Activated naive CD4-positive, alpha-beta T cell treated with anti-CD3 and anti-CD28 coated beads, Interleukin-2, amount 10 ng/mL, durations not matched to agents 7 days and 5 days (primary cell): Measurements from ENCODE around the gene IPO11.
"Not testable (repeated sequence)": the region's sequence is repeated elsewhere in the genome, so short reads cannot be mapped to it uniquely, and the experiment has no call there.

Experiments used
- CTCF ChIA-PET: fragments of 350-600 bp; sonication (Branson Sonifier 250); formaldehyde crosslinking; loops from one replicate; lab custom pipeline; 2021; ENCODE audit warnings: antibody characterized with exemption; lab: Charles Lee
- DNase-seq: peaks from one replicate; pipeline ENCODE4 v3.0.0-alpha.2; 2020
- H3K27ac Mint-ChIP-seq: one replicate; pipeline ENCODE4 v1.8.0; 2021; ENCODE audit warnings: mild to moderate bottlenecking, moderate library complexity, mixed read lengths
- H3K27me3 Mint-ChIP-seq: one replicate; pipeline ENCODE4 v1.8.0; 2021; ENCODE audit warnings: mild to moderate bottlenecking, mixed read lengths
- H3K36me3 Mint-ChIP-seq: one replicate; pipeline ENCODE4 v1.8.0; 2021; ENCODE audit warnings: mixed read lengths
- H3K4me1 Mint-ChIP-seq: one replicate; pipeline ENCODE4 v1.8.0; 2021; ENCODE audit warnings: mixed read lengths
- H3K4me3 Mint-ChIP-seq: one replicate; pipeline ENCODE4 v1.8.0; 2021; ENCODE audit warnings: mild to moderate bottlenecking, moderate library complexity, mixed read lengths
- H3K9me3 Mint-ChIP-seq: one replicate; pipeline ENCODE4 v1.8.0; 2021; ENCODE audit warnings: mixed read lengths

IPO11 gene

DNA sequence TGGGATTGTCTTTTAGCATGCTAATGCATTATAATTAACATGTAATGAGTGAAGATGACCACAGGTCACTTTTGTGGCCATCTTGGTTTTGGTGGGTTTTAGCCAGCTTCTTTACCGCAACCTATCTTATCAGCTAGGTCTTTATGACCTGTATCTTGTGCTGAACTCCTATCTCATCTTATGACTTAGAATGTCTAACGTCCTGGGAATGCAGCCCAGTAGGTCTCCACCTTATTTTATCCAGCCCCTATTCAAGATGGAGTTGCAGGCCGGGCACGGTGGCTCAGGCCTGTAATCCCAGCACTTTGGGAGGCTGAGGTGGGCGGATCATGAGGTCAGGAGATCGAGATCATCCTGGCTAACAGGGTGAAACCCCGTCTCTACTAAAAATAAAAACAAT lies 211.9 kb downstream of the IPO11 start:
- H3K4me3 Mint-ChIP-seq, H3K27me3 Mint-ChIP-seq, H3K4me1 Mint-ChIP-seq, H3K36me3 Mint-ChIP-seq, CTCF ChIA-PET, H3K9me3 Mint-ChIP-seq, DNase-seq, H3K27ac Mint-ChIP-seq: not testable (repeated sequence)

DNA sequence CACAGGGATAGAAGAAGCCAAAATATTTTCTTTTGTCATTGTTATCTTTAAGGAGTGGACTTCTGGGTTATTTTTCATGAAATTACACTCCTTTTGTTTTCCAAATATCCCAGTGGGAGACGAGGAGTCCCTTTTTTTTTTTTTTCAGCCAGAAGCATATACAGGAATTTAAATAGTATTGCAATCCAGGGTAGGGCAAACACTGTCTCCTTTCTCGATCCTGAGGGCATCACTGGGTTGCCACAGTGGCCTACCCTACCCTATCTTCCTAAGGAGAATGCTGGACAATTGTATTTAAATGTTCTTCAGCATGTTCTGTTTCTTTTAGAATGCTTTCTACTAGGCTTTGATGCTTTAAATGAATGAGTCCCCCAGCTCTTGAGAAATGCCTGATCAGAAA lies 214.0 kb downstream of the IPO11 start:
- no peak for DNase-seq
- Mint-ChIP-seq H3K9me3 (no peaks in the 10 kb centered on the region), H3K27me3 (no peaks in the 10 kb centered on the region), H3K4me3 (no peak overlapping the region), H3K36me3 (peaks cover 2% of the 10 kb centered on the region), H3K27ac (no peak overlapping the region), H3K4me1 (no peaks in the 10 kb centered on the region)
- CTCF ChIA-PET: no interaction called here

DNA sequence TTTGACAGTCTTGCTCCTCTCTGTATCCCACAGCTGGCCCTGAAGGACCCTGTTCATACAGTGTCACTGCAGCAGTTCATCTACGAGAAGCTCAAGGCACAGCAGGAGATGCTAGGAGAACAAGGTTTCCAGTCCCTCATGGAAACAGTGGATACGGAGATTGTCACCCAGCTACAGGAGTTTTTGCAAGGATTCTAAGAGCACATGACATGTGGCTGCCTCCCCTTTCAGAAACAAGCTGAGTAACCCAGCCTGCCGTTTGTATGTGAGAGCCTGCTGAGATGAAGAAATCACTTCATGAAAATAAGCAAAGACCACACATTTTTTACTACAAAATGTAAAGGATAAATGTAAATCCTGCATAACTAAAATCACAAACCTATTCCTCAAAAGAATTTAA lies 214.6 kb downstream of the IPO11 start:
- CTCF ChIA-PET: no interaction called here
- no peak overlapping the region for H3K27ac Mint-ChIP-seq
- H3K36me3 Mint-ChIP-seq: peaks cover 2% of the 10 kb centered on the region
- no peaks in the 10 kb centered on the region for H3K4me1 Mint-ChIP-seq
- no peak overlapping the region for H3K4me3 Mint-ChIP-seq
- no peak for DNase-seq
- no peaks in the 10 kb centered on the region for H3K27me3 Mint-ChIP-seq
- H3K9me3 Mint-ChIP-seq: no peaks in the 10 kb centered on the region

DNA sequence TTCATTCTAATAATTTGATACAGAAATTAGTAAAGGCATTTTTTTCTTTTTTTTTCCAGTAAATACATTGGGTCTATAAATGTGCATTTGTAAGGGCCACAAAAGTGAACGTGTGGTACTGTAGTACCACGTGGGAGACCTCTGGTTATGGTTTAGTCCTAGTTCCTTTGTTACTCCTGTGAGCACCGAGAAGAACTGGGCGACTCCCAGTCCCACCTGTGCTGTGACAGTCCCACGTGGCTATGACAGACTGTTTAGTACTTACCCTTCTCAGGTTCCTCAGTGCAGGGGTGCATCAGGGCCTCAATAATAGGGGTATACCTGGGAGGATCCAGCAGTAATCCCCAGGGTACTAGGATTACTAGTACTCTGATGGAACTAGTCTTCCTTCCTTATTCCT lies 215.3 kb downstream of the IPO11 start:
- Mint-ChIP-seq H3K27ac (no peak overlapping the region), H3K4me1 (no peaks in the 10 kb centered on the region), H3K36me3 (peaks cover 2% of the 10 kb centered on the region), H3K9me3 (no peaks in the 10 kb centered on the region), H3K4me3 (no peak overlapping the region), H3K27me3 (no peaks in the 10 kb centered on the region)
- CTCF ChIA-PET: interaction anchor here (1.1 kb wide), 1 partner anchor 404 kb away, joined by 4 read pairs; no protein-coding TSS in a partner anchor
- DNase-seq: no peak

DNA sequence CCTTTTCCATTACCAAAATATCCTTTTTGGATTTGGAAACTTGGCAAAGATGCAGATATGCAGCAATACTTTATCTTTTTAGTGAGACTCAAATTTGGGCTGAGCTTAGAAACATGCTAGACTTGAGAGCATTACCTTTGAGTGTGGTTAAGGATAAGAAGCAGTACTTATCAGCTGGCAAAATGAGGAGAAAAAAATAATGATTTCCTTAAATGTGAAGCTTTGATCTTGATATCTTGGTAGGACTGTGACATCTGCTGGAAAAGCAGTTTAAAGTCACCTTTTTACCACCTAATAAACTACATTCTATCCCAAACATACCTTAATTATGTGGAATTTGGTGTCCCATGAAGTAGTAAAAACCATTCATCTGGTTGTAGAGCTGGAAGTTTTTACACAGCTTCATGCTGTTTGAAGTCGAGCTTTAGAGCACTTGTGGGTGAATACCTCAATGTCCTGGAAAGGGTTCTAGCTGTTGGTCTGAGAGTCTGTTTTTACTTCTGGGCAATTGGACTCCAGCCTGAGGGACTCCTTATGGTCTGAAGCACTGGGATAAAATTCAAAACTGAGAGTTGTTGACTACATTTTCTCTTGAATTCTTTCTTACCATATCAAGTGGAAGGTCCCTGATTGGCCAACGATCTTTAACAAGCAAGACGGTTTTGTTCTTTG lies 219.5 kb downstream of the IPO11 start:
- H3K36me3 Mint-ChIP-seq: no peaks in the 10 kb centered on the region
- no peak overlapping the region for H3K4me3 Mint-ChIP-seq
- H3K4me1 Mint-ChIP-seq: no peaks in the 10 kb centered on the region
- CTCF ChIA-PET: interaction anchor here (0.9 kb wide), 1 partner anchor 26 kb away, joined by 3 read pairs; no protein-coding TSS in a partner anchor
- H3K27ac Mint-ChIP-seq: no peak overlapping the region
- DNase-seq: no peak
- H3K9me3 Mint-ChIP-seq: no peaks in the 10 kb centered on the region
- no peaks in the 10 kb centered on the region for H3K27me3 Mint-ChIP-seq

DNA sequence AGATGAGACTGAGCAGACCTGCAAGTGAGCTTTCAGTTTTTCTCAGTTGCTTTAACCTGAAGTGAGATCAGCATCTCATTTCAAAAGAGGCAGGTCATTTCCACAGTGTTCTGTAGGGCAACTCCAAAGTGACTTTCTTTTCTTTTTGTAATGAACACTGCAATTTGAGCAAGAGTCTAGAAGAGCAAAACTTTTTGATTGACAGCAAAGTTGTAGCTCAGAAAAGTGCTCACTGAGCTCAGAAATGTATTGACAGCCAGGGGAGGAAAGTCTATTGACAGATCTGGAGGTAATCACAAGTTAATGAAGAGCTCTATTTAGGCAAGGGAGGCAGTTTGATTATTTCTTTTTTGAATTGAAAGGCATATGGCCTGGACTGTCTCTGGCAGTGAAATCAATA lies 220.7 kb downstream of the IPO11 start:
- CTCF ChIA-PET: interaction anchor here (0.9 kb wide), 1 partner anchor 172 kb away, joined by 3 read pairs; no protein-coding TSS in a partner anchor
- H3K4me3 Mint-ChIP-seq: no peak overlapping the region
- H3K36me3 Mint-ChIP-seq: no peaks in the 10 kb centered on the region
- DNase-seq: no peak
- H3K4me1 Mint-ChIP-seq: no peaks in the 10 kb centered on the region
- H3K27me3 Mint-ChIP-seq: no peaks in the 10 kb centered on the region
- no peaks in the 10 kb centered on the region for H3K9me3 Mint-ChIP-seq
- H3K27ac Mint-ChIP-seq: no peak overlapping the region

DNA sequence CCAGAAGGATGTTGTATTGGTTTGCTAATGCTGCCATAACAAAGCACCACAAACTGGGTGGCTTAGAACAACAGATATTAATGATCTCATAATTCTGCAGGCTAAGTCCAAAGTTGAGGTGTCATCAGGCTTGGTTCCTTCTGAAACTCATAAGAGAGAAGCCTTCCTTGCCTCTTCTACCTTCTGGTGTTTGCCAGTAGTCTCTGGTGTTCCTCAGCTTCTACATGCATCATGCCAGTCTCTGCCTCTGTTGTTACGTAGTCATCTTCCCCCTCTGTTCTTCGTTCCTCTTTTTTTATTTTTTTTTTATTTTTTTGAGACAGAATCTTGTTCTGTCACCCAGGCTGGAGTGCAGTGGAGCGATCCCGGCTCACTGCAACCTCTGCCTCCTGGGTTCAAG lies 227.9 kb downstream of the IPO11 start:
- Mint-ChIP-seq H3K27ac (no peak overlapping the region), H3K9me3 (no peaks in the 10 kb centered on the region), H3K27me3 (no peaks in the 10 kb centered on the region), H3K36me3 (no peaks in the 10 kb centered on the region), H3K4me1 (no peaks in the 10 kb centered on the region), H3K4me3 (no peak overlapping the region)
- CTCF ChIA-PET: no interaction called here
- no peak for DNase-seq

DNA sequence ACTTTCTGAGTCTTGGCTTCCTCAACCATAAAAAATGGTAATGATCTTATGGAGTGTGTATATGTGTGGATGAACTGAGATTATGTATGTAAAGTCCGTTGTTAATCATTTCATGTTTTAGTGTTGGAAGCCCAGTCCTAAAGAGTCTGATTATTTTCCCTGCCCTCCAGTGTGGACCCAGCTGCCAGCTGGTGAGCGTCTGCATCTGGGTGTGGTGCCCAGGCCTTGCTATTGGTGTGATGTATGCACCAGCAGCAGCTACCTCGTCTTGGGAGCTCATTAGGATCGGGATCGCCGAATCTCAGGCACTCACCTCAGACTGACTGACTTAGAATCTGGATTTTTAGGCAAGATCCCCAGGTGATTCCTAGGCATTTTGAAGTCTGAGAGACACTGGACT lies 229.9 kb downstream of the IPO11 start:
- DNase-seq: no peak
- Mint-ChIP-seq H3K4me3 (no peak overlapping the region), H3K4me1 (no peaks in the 10 kb centered on the region), H3K36me3 (no peaks in the 10 kb centered on the region), H3K9me3 (no peaks in the 10 kb centered on the region), H3K27me3 (no peaks in the 10 kb centered on the region), H3K27ac (no peak overlapping the region)
- CTCF ChIA-PET: interaction anchor here (0.6 kb wide), 1 partner anchor 146 kb away, joined by 3 read pairs; no protein-coding TSS in a partner anchor

DNA sequence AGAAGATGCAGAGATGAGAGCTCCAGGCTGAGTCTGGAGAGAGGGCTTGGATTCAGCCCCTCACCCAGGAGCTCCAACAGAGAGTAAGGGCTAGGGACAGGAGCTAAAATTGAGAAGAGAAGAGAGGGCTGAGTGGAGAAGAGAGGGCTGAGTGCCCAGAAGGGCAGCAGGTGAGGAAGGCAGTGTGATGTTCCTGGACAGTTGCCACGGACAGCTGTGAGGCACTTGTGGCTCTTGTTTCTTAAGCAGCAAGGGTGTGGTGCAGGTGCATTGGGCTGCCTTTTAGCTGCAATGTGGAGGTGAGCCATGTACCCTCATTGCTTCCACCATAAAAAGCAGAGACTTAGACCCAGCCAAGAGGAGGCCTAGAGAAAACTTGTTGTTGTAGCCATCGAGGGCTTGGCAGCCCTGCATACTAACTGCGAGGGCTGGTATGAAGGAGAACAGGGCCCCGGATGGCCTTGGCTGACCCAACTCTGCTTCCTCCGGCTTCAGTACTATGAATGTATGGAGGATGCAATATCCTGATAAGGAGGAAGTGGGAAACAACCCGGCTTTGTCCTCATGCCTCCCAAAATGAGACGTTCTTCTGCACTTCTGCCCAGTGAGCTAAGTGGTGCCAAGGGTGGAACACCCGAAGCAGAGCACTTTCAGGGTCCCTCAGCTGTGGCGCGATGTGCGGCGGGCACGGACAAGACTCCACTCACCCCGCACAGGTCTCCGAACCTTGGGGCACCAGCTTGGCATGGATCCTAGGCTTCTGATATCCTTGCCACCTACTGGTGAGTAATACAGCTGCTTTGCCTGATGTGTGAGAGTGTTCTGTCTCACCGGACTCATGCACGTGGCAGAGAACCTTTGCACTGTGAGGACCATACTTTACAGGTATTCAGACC lies 231.2 kb downstream of the IPO11 start:
- H3K27me3 Mint-ChIP-seq: no peaks in the 10 kb centered on the region
- H3K36me3 Mint-ChIP-seq: no peaks in the 10 kb centered on the region
- H3K27ac Mint-ChIP-seq: no peak overlapping the region
- no peaks in the 10 kb centered on the region for H3K4me1 Mint-ChIP-seq
- DNase-seq: no peak
- CTCF ChIA-PET: interaction anchor here (0.7 kb wide), 1 partner anchor 184 kb away, joined by 3 read pairs; no protein-coding TSS in a partner anchor
- H3K4me3 Mint-ChIP-seq: no peak overlapping the region
- H3K9me3 Mint-ChIP-seq: no peaks in the 10 kb centered on the region

DNA sequence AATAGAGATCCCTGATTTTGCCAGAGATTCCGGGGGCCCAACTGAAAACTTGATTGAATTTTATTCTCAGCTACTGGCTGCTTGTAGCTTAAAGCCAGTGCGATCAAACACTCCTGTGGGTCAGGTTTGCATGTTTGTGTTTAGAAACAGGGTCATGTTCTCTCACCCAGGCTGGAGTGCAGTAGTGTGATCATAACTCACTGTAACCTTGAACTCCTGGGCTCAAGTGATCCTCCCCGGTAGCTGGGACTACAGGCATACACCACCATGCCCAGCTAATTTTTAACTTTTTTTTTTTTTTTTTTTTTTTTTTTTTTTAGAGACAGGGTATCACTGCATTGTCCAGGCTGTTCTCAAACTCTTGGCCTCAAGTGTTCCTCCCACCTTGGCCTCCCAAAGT lies 232.7 kb downstream of the IPO11 start:
- Mint-ChIP-seq H3K9me3 (no peaks in the 10 kb centered on the region), H3K27ac (no peak overlapping the region), H3K4me3 (no peak overlapping the region), H3K27me3 (no peaks in the 10 kb centered on the region), H3K36me3 (no peaks in the 10 kb centered on the region), H3K4me1 (no peaks in the 10 kb centered on the region)
- no peak for DNase-seq
- CTCF ChIA-PET: no interaction called here

DNA sequence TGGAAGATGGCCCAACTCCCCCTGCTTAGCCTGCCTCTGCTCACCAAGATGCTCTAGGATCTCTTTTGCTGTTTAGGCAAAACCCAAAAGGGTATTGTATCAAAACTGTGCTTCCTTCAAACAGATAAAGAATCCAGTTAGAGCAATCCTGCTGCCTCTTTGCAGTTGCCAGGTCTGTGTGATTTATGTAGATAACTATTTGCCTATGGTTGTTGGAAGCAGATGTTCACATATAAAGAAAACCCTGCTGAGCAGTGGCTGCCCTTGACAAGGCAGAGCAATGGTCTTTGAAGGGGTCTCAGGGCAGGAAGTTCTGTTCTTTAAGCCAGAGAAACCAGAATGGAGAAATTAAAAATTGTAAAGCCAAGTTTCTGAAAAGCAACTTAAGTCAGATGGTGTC lies 234.7 kb downstream of the IPO11 start:
- Mint-ChIP-seq H3K27ac (no peak overlapping the region), H3K27me3 (no peaks in the 10 kb centered on the region), H3K36me3 (no peaks in the 10 kb centered on the region), H3K4me3 (no peak overlapping the region), H3K9me3 (no peaks in the 10 kb centered on the region), H3K4me1 (no peaks in the 10 kb centered on the region)
- DNase-seq: no peak
- CTCF ChIA-PET: no interaction called here

DNA sequence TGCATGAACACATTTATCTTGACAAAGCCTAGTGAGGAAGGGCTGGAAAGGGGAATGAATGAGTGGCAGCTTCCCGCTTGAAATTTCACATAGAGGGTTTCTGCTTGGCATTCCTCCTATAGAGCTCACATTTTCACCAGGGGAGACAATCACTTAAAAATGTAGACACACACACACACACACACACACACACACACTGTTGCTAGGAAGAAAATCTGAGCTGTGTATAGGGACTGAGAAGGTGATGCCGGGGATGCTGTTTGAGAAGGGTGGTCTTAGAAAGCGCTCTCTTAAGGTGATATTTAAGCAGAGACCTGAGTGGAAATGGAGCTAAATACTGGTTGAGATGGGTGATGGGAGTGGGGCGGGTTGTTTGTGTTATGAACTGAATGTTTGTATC lies 236.5 kb downstream of the IPO11 start:
- peaks cover 3% of the 10 kb centered on the region for H3K9me3 Mint-ChIP-seq
- CTCF ChIA-PET: interaction anchor here (1.7 kb wide), 1 partner anchor 38 kb away, joined by 3 read pairs; no protein-coding TSS in a partner anchor
- H3K4me3 Mint-ChIP-seq: no peak overlapping the region
- no peaks in the 10 kb centered on the region for H3K36me3 Mint-ChIP-seq
- H3K27ac Mint-ChIP-seq: no peak overlapping the region
- peaks cover 7% of the 10 kb centered on the region for H3K4me1 Mint-ChIP-seq
- H3K27me3 Mint-ChIP-seq: no peaks in the 10 kb centered on the region
- no peak for DNase-seq

DNA sequence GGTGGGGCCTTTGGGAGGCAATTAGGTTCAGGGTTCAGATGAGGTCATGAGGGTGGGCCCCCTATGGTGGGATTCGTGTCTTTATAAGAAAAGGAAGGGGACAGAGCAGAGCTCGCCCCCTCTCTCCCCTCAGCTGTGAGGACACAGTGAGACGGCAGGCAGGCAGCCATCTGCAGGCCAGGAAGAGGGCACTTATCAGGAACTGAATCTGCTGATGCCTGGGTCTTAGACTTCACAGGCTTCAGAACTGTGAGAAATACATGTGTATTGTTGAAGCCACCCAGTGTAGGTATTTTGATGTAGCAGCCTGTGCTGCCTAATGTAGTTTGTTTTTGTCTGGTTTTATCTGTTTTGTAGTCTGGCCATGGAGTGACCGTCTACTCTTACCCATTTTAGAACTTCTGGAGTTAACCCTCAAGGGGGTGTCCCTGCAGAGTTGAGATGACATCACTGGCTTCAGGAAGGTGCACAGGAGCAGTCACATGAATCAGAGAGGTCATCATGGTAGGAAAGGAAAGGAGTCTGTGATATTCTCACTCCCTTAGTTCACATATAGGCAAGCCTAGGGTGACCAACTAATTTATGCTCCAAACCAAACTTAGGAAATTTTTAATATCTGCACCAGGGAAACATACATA lies 237.0 kb downstream of the IPO11 start:
- no peak overlapping the region for H3K27ac Mint-ChIP-seq
- no peak for DNase-seq
- no peaks in the 10 kb centered on the region for H3K36me3 Mint-ChIP-seq
- peaks cover 4% of the 10 kb centered on the region for H3K9me3 Mint-ChIP-seq
- no peaks in the 10 kb centered on the region for H3K27me3 Mint-ChIP-seq
- CTCF ChIA-PET: interaction anchor here (1.7 kb wide), 1 partner anchor 39 kb away, joined by 3 read pairs; no protein-coding TSS in a partner anchor
- H3K4me3 Mint-ChIP-seq: no peak overlapping the region
- H3K4me1 Mint-ChIP-seq: peaks cover 7% of the 10 kb centered on the region

DNA sequence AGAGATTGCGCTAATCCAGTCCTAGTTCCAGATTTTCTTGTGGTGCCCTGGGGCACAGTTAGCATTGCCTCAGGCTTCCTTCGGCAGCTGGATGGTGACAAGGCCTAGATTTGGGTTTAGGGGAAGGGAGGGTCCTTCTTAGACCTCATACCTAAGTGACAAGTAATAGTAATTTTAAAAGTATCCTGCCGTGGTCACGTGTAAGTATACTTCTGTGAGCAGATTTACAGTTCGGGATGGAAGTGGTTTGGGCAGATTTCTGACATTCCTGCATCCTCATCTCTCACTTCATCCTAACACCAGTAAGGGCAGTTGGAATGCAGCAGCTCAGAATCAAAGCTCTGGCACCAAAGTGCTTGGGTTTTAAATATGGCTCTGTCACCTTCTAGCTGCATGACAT lies 237.6 kb downstream of the IPO11 start:
- Mint-ChIP-seq H3K27me3 (no peaks in the 10 kb centered on the region), H3K4me3 (no peak overlapping the region)

More for the DNA sequence above, 237.6 kb downstream of the IPO11 start:
- Mint-ChIP-seq H3K27ac (no peak overlapping the region), H3K4me1 (peaks cover 7% of the 10 kb centered on the region), H3K36me3 (no peaks in the 10 kb centered on the region), H3K9me3 (peaks cover 5% of the 10 kb centered on the region)
- CTCF ChIA-PET: interaction anchor here (0.6 kb wide), 1 partner anchor 199 kb away, joined by 7 read pairs; no protein-coding TSS in a partner anchor
- DNase-seq: no peak
